ENCODE results near the gene FAM149A. TPM values are rescaled to one million over a fixed set of nuclear protein-coding genes. Genes with fewer than 3 reads are reported as not detected.

Gene FAM149A
- total and polyA plus RNA-seq, 10 of the 15 experiments (the other 5 are each of a cell fraction or from before 2014, with no cell fraction given), result 0.38 to 1.9 (median 0.99) TPM

DNA sequence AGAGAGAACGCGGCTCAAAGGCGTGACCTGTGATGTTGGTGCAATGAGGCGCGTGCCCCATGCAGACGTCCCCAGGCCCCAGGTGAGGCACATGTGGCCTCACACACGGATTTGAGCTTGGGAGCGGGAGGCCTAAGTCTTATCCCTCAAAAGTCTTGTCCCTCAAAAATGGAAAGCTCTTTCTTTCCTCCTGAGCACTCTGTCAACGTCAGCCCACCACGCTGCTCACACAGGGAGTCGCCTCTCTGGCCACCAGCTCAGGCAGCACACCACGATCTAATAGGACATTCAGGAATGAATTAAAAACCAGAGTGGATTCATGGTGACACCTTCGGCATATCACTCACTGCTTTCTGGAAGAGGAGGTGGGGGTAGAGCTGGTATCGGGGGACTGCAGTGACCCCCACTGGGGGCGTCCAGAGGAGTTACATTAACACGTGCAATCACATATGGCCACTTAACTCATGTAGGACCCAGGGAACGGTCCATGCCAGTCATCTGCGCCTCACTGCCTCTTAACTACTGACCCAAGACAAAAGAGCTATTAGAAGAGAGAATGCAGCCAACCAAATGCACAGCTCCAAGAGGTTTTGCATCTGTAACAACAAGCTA lies 64.9 kb downstream of the FAM149A start:
- BruUV-seq (replicated peaks), result no TSS peak
- Histone ChIP-seq H3K4me3 (no peak overlapping the region), H3K27ac (ENCODE audit: control insufficient read depth, insufficient read depth) (no peak overlapping the region), H4K20me1 (ENCODE audit: control insufficient read depth, insufficient read depth) (no peaks in the 10 kb centered on the region), H3K79me2 (ENCODE audit: control insufficient read depth, insufficient read depth, low read length) (no peaks in the 10 kb centered on the region), H3K4me2 (ENCODE audit: control insufficient read depth, insufficient read depth) (no peak overlapping the region), H3K9me3 (replicated peaks; ENCODE audit: control insufficient read depth, insufficient read depth, low read length) (no peaks in the 10 kb centered on the region), H2AFZ (ENCODE audit: control insufficient read depth, low read depth, low read length) (no peak overlapping the region), H3K27me3 (replicated peaks in 1 of 2; ENCODE audit: control insufficient read depth in 2 of 2, insufficient read depth in 2 of 2, low read length in 1 of 2) (no peaks in the 10 kb centered on the region; a peak in 1 of 4 replicates), H3K9ac (ENCODE audit: control insufficient read depth, insufficient read depth, low read length) (no peak overlapping the region), H3K36me3 (ENCODE audit: control insufficient read depth in 2 of 2, insufficient read depth in 2 of 2, low read length in 1 of 2) (no peaks in the 10 kb centered on the region), H3K4me1 (ENCODE audit: control insufficient read depth, insufficient read depth, low read length) (no peaks in the 10 kb centered on the region)
- ChIA-PET POLR2A (no interaction called here), RAD21 (ENCODE audit: unreplicated experiment) (no interaction called here), SMC1A (ENCODE audit: uncharacterized antibody, unreplicated experiment) (interaction anchor here (1.4 kb wide), 1 partner anchor 9 kb away, joined by 4 read pairs; no protein-coding TSS in a partner anchor), CTCF (interaction anchor here (0.9 kb wide), 1 partner anchor 8 kb away, joined by 3 read pairs; no protein-coding TSS in a partner anchor)
- in situ Hi-C loops (cut with MboI), result no loop called here
- FAIRE-seq (no peak), DNase-seq (ENCODE audit: low read depth, low spot score) (no peak), ATAC-seq (no peak)
- 59% methylated on average over 18 of the region's 18 CpGs for WGBS (ENCODE audit: insufficient coverage, insufficient replicate concordance, low lambda C conversion rate, missing lambda C conversion rate)
- no peak for TF ChIP-seq SREBF1 (IDR thresholded peaks at IDR 0.05; ENCODE audit: low read length)
- no peak for TF ChIP-seq IKZF1 (conservative IDR thresholded peaks at IDR 0.05)
- TF ChIP-seq KAT2A (conservative IDR thresholded peaks at IDR 0.05; ENCODE audit: control insufficient read depth, low read depth, low read length), result no peak
- no peak for TF ChIP-seq RUNX3 (IDR thresholded peaks at IDR 0.05; ENCODE audit: low read length)
- TF ChIP-seq, protein P1, sequence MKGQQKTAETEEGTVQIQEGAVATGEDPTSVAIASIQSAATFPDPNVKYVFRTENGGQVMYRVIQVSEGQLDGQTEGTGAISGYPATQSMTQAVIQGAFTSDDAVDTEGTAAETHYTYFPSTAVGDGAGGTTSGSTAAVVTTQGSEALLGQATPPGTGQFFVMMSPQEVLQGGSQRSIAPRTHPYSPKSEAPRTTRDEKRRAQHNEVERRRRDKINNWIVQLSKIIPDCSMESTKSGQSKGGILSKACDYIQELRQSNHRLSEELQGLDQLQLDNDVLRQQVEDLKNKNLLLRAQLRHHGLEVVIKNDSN (IDR thresholded peaks at IDR 0.05; ENCODE audit: borderline replicate concordance, extremely low read length, insufficient read depth, low read depth, low read length), result no peak
- TF ChIP-seq CREM (IDR thresholded peaks at IDR 0.05; ENCODE audit: low read depth), result no peak
- TF ChIP-seq GATAD2B (conservative IDR thresholded peaks at IDR 0.05; ENCODE audit: low read depth), result no peak
- TF ChIP-seq, protein P2, sequence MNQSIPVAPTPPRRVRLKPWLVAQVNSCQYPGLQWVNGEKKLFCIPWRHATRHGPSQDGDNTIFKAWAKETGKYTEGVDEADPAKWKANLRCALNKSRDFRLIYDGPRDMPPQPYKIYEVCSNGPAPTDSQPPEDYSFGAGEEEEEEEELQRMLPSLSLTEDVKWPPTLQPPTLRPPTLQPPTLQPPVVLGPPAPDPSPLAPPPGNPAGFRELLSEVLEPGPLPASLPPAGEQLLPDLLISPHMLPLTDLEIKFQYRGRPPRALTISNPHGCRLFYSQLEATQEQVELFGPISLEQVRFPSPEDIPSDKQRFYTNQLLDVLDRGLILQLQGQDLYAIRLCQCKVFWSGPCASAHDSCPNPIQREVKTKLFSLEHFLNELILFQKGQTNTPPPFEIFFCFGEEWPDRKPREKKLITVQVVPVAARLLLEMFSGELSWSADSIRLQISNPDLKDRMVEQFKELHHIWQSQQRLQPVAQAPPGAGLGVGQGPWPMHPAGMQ (IDR thresholded peaks at IDR 0.05; ENCODE audit: borderline replicate concordance), result no peak
- no peak for TF ChIP-seq CBX3 (IDR thresholded peaks at IDR 0.05; ENCODE audit: borderline replicate concordance, low read depth)
- TF ChIP-seq, protein P3, sequence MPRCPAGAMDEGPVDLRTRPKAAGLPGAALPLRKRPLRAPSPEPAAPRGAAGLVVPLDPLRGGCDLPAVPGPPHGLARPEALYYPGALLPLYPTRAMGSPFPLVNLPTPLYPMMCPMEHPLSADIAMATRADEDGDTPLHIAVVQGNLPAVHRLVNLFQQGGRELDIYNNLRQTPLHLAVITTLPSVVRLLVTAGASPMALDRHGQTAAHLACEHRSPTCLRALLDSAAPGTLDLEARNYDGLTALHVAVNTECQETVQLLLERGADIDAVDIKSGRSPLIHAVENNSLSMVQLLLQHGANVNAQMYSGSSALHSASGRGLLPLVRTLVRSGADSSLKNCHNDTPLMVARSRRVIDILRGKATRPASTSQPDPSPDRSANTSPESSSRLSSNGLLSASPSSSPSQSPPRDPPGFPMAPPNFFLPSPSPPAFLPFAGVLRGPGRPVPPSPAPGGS (IDR thresholded peaks at IDR 0.05; ENCODE audit: borderline replicate concordance, insufficient read depth, low read depth, low read length, poor library complexity, severe bottlenecking), result no peak
- intact Hi-C loops (cut with micrococcal nuclease; ENCODE audit: unreplicated experiment), result no loop called here

All from GM12878 (cell line).